K562 (cell line): Measurements from ENCODE around the gene TMEM176A. TPM values are rescaled to one million over a fixed set of nuclear protein-coding genes. Genes with fewer than 3 reads are reported as not detected.

Source experiments
- ATAC-seq: fragments of 200-7000 bp; cut with Tn5 transposase; 3 replicates; pipeline ENCODE4 v1.9.1; 2020; ENCODE audit warnings: moderate library complexity
- BruUV-seq: library from RNA; stranded (reverse); fragments of 400-500 nt; replicated peaks from 2 replicates; lab custom pipeline; 2021; lab: Mats Ljungman, UMichigan
- CTCF ChIA-PET: fragments of 300-600 bp; formaldehyde crosslinking; extraction: SDS; loops from one replicate; lab custom pipeline; 2021; ENCODE audit warnings: low intra/inter-chr PET ratio; lab: Yijun Ruan, JAX
- POLR2A ChIA-PET: fragments of 300-600, 350-650 bp; sonication (Branson Sonifier 250); formaldehyde crosslinking; extraction: SDS; loops from one replicate; lab custom pipeline; 2021; ENCODE audit warnings: antibody characterized with exemption, inconsistent platforms; lab: Yijun Ruan, JAX
- DNase-seq, 4 experiments: peaks; one replicate each; pipeline versions ENCODE4 v3.0.0 to v3.0.0-alpha.2; 2011 to 2018; ENCODE audit warnings: low spot score in 3 of 4, mixed read lengths in 3 of 4; ENCODE audit errors: extremely low read depth in 1 of 4
- FAIRE-seq: peaks from 2 replicates; lab custom pipeline; 2011; peaks lifted over from hg19 to GRCh38; lab: Jason Lieb, UNC
- H2AFZ ChIP-seq: 2 replicates; pipeline ENCODE4 v1.6.0; 2011; ENCODE audit warnings: low read depth, low read length, control low read depth, inconsistent platforms
- H3K27ac ChIP-seq: fragments of 200-600 bp; 3 replicates; pipeline ENCODE4 v1.8.0; 2011; ENCODE audit warnings: low read depth, mild to moderate bottlenecking, control low read depth, inconsistent platforms, low read length, moderate library complexity, mixed read lengths; ENCODE audit errors: extremely low read depth
- H3K27me3 ChIP-seq, 2 experiments: fragments of 300-600 bp in 1 of 2; 2 replicates in 1 of 2; 3 replicates in 1 of 2; pipeline versions ENCODE4 v1.6.0 to v1.8.0; 2011; ENCODE audit warnings: inconsistent platforms in 2 of 2, low read length in 2 of 2, mild to moderate bottlenecking in 1 of 2, mixed read lengths in 1 of 2, moderate library complexity in 1 of 2; ENCODE audit not compliant: control insufficient read depth in 2 of 2, insufficient read depth in 2 of 2
- H3K36me3 ChIP-seq: fragments of 300-600 bp; 3 replicates; pipeline ENCODE4 v1.8.0; 2011; ENCODE audit warnings: mild to moderate bottlenecking, low read length, inconsistent platforms; ENCODE audit not compliant: control insufficient read depth, insufficient read depth
- H3K4me1 ChIP-seq, 2 experiments: fragments of 200-600 bp in 1 of 2; replicated peaks in 1 of 2; 2 replicates in 1 of 2; 3 replicates in 1 of 2; pipeline versions ENCODE4 v1.5.1 to v1.8.0; 2011; ENCODE audit warnings: inconsistent platforms in 2 of 2, low read length in 2 of 2, mild to moderate bottlenecking in 1 of 2, mixed read lengths in 1 of 2, moderate library complexity in 1 of 2; ENCODE audit not compliant: control insufficient read depth in 2 of 2, insufficient read depth in 2 of 2
- H3K4me2 ChIP-seq: 2 replicates; pipeline ENCODE4 v1.6.1; 2011; ENCODE audit warnings: low read length, control low read depth, inconsistent platforms, mixed read lengths; ENCODE audit not compliant: insufficient read depth
- H3K4me3 ChIP-seq: fragments of 200-600 bp; sonication (generic), shearing (Covaris generic); 2 replicates; pipeline ENCODE4 v1.5.1; 2016; ENCODE audit warnings: control low read depth, inconsistent platforms
- H3K79me2 ChIP-seq: fragments of 200-600 bp; 3 replicates; pipeline ENCODE4 v1.8.0; 2011; ENCODE audit warnings: low read length, inconsistent platforms; ENCODE audit not compliant: control insufficient read depth, insufficient read depth
- H3K9ac ChIP-seq, 2 experiments: 2 replicates each; pipeline versions ENCODE4 v1.6.0 to v1.6.1; 2011; ENCODE audit warnings: low read depth in 2 of 2, low read length in 2 of 2, control low read depth in 1 of 2, inconsistent platforms in 1 of 2, mild to moderate bottlenecking in 1 of 2, mixed read lengths in 1 of 2; ENCODE audit not compliant: insufficient read depth in 1 of 2
- H3K9me1 ChIP-seq: one replicate; pipeline ENCODE4 v1.6.0; 2011; ENCODE audit warnings: inconsistent platforms, mild to moderate bottlenecking, low read length, moderate library complexity; ENCODE audit not compliant: control insufficient read depth, insufficient read depth
- H3K9me3 ChIP-seq: replicated peaks from 2 replicates; pipeline ENCODE4 v1.5.1; 2011; ENCODE audit warnings: low read depth, low read length, inconsistent platforms; ENCODE audit not compliant: control insufficient read depth, insufficient read depth
- H4K20me1 ChIP-seq: replicated peaks from 2 replicates; pipeline ENCODE4 v1.6.1; 2011; ENCODE audit warnings: low read length, inconsistent platforms, mixed read lengths; ENCODE audit not compliant: control insufficient read depth, insufficient read depth
- BRD4 ChIP-seq: fragments of 200-600 bp; sonication (generic); IDR thresholded peaks from 2 replicates; pipeline ENCODE4 v1.6.1; 2017; ENCODE audit warnings: inconsistent platforms
- GTF2F1 ChIP-seq: IDR thresholded peaks from 2 replicates; pipeline ENCODE4 v1.6.1; 2011; ENCODE audit warnings: low read depth, low read length, improper control_type of control experiment
- KDM1A ChIP-seq, 2 experiments: fragments of 450-650 bp; IDR thresholded peaks; 2 replicates each; pipeline ENCODE4 v1.6.1; 2016; ENCODE audit warnings: mild to moderate bottlenecking in 2 of 2
- MTA1 ChIP-seq: fragments of 450-650 bp; IDR thresholded peaks from 2 replicates; pipeline ENCODE4 v1.6.1; 2017; ENCODE audit warnings: borderline replicate concordance
- NR2C2 ChIP-seq, 2 experiments: fragments of 200-800 bp in 1 of 2; sonication (Bioruptor generic) in 1 of 2; sonication (generic) in 1 of 2; formaldehyde crosslinking in 1 of 2; IDR thresholded peaks; 2 replicates each; pipeline versions ENCODE4 v1.6.1 to v1.8.0; 2016 to 2022; ENCODE audit warnings: mild to moderate bottlenecking in 1 of 2, missing compliant biosample characterization in 1 of 2, missing genetic modification characterization in 1 of 2, missing genetic modification reagents in 1 of 2
- ZNF165 ChIP-seq: fragments of 250-450 bp; sonication (Bioruptor Pico); IDR thresholded peaks from 2 replicates; pipeline ENCODE4 v1.4.0; 2020; ENCODE audit warnings: borderline replicate concordance
- ZNF764 ChIP-seq: fragments of 250-450 bp; sonication (Bioruptor Pico); IDR thresholded peaks from 2 replicates; pipeline ENCODE4 v1.4.0; 2020; ENCODE audit warnings: low read depth, mild to moderate bottlenecking, moderate library complexity
- WGBS: fragments of 100-300 bp; shearing (Covaris generic); methylation state at CpG from one replicate; pipeline ENCODE4 v1.1.6; 2016; ENCODE audit warnings: low coverage, mixed read lengths; ENCODE audit not compliant: insufficient coverage; ENCODE audit errors: missing lambda C conversion rate; 5-methylcytosine and 5-hydroxymethylcytosine counted together
- in situ Hi-C: fragments of 300-500 bp; cut with MboI; formaldehyde crosslinking; loops from 4 replicates; pipeline ENCODE4 v1.15.0; 2018; ENCODE audit warnings: inconsistent platforms, mixed read lengths
- intact Hi-C: fragments of 100-400 bp; cut with micrococcal nuclease; formaldehyde crosslinking; loops from 2 replicates; pipeline ENCODE4 v1.14.2; 2022
- polyA plus RNA-seq, 8 experiments: library from polyadenylated mRNA; depleted of rRNA in 4 of 8; stranded (reverse) in 5 of 8; unstranded in 3 of 8; fragments of >200 nt; fragmentation: Nextera tagmentation in 2 of 8; fragmentation: Illumina TruSeq in 1 of 8; extraction: Ambion mirVana in 2 of 8; extraction: Trizol in 1 of 8; gene quantifications; 2 replicates each; pipeline versions ENCODE4 v1.2.1 to v1.2.3, GENCODE V29; 2011 to 2014; ENCODE audit warnings: inconsistent platforms in 1 of 8, missing spikeins in 1 of 8
- total RNA-seq, 7 experiments: library from RNA; depleted of rRNA in 6 of 7; stranded (reverse); fragments of >200 nt in 6 of 7; fragmentation: Illumina TruSeq in 2 of 7; extraction: Trizol in 2 of 7; gene quantifications; 2 replicates each; pipeline versions ENCODE4 v1.2.1 to v1.2.3, GENCODE V29; 2011 to 2021; ENCODE audit warnings: low replicate concordance in 1 of 7
- TF ChIP-seq, protein P1 (sequence below): fragments of 200-600 bp; sonication (generic); IDR thresholded peaks from one replicate; pipeline ENCODE4 v1.6.1; 2012; ENCODE audit warnings: mild to moderate bottlenecking, low read depth, low read length, inconsistent platforms
- TF ChIP-seq, protein P2 (sequence below): fragments of 250-450 bp; sonication (Bioruptor Pico); IDR thresholded peaks from 2 replicates; pipeline ENCODE4 v1.9.0; 2021; ENCODE audit warnings: mild to moderate bottlenecking, inconsistent platforms

TMEM176A gene
- total and polyA plus RNA-seq, 9 of the 15 experiments (the other 6 are each of a cell fraction or from before 2014, with no cell fraction given) = 0.31 TPM; not detected in 8

DNA sequence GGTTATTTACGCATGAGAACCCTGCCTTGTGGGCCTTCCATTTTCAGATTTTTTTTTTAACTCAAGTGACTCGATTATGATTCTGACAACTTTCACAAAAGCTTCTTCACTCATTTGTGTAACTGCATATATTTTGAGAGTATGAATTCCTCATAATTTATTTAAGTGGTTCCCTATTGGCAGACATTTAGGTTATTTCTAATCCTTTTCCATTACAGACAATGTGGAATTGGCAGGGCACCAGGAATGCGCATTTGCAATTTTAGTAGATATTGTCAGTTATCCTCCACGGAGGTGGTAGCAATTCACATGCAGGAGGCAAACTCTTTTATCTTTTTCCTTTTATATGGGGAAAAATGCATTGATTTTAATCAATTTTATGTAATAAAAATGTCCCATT lies 2.9 kb upstream of the TMEM176A start:
- FAIRE-seq (no peak), ATAC-seq (no peak)
- in situ Hi-C loops = no loop called here
- TF ChIP-seq ZNF165 (no peak), NR2C2 (CRISPR knock-in tag; IDR thresholded peaks at IDR 0.05) (no peak), NR2C2 (tag; IDR thresholded peaks at IDR 0.05) (no peak), GTF2F1 (no peak), MTA1 (no peak), BRD4 (no peak), ZNF764 (CRISPR knock-in tag) (no peak), KDM1A (IDR thresholded peaks at IDR 0.05) (no peak)
- TF ChIP-seq, protein P1, sequence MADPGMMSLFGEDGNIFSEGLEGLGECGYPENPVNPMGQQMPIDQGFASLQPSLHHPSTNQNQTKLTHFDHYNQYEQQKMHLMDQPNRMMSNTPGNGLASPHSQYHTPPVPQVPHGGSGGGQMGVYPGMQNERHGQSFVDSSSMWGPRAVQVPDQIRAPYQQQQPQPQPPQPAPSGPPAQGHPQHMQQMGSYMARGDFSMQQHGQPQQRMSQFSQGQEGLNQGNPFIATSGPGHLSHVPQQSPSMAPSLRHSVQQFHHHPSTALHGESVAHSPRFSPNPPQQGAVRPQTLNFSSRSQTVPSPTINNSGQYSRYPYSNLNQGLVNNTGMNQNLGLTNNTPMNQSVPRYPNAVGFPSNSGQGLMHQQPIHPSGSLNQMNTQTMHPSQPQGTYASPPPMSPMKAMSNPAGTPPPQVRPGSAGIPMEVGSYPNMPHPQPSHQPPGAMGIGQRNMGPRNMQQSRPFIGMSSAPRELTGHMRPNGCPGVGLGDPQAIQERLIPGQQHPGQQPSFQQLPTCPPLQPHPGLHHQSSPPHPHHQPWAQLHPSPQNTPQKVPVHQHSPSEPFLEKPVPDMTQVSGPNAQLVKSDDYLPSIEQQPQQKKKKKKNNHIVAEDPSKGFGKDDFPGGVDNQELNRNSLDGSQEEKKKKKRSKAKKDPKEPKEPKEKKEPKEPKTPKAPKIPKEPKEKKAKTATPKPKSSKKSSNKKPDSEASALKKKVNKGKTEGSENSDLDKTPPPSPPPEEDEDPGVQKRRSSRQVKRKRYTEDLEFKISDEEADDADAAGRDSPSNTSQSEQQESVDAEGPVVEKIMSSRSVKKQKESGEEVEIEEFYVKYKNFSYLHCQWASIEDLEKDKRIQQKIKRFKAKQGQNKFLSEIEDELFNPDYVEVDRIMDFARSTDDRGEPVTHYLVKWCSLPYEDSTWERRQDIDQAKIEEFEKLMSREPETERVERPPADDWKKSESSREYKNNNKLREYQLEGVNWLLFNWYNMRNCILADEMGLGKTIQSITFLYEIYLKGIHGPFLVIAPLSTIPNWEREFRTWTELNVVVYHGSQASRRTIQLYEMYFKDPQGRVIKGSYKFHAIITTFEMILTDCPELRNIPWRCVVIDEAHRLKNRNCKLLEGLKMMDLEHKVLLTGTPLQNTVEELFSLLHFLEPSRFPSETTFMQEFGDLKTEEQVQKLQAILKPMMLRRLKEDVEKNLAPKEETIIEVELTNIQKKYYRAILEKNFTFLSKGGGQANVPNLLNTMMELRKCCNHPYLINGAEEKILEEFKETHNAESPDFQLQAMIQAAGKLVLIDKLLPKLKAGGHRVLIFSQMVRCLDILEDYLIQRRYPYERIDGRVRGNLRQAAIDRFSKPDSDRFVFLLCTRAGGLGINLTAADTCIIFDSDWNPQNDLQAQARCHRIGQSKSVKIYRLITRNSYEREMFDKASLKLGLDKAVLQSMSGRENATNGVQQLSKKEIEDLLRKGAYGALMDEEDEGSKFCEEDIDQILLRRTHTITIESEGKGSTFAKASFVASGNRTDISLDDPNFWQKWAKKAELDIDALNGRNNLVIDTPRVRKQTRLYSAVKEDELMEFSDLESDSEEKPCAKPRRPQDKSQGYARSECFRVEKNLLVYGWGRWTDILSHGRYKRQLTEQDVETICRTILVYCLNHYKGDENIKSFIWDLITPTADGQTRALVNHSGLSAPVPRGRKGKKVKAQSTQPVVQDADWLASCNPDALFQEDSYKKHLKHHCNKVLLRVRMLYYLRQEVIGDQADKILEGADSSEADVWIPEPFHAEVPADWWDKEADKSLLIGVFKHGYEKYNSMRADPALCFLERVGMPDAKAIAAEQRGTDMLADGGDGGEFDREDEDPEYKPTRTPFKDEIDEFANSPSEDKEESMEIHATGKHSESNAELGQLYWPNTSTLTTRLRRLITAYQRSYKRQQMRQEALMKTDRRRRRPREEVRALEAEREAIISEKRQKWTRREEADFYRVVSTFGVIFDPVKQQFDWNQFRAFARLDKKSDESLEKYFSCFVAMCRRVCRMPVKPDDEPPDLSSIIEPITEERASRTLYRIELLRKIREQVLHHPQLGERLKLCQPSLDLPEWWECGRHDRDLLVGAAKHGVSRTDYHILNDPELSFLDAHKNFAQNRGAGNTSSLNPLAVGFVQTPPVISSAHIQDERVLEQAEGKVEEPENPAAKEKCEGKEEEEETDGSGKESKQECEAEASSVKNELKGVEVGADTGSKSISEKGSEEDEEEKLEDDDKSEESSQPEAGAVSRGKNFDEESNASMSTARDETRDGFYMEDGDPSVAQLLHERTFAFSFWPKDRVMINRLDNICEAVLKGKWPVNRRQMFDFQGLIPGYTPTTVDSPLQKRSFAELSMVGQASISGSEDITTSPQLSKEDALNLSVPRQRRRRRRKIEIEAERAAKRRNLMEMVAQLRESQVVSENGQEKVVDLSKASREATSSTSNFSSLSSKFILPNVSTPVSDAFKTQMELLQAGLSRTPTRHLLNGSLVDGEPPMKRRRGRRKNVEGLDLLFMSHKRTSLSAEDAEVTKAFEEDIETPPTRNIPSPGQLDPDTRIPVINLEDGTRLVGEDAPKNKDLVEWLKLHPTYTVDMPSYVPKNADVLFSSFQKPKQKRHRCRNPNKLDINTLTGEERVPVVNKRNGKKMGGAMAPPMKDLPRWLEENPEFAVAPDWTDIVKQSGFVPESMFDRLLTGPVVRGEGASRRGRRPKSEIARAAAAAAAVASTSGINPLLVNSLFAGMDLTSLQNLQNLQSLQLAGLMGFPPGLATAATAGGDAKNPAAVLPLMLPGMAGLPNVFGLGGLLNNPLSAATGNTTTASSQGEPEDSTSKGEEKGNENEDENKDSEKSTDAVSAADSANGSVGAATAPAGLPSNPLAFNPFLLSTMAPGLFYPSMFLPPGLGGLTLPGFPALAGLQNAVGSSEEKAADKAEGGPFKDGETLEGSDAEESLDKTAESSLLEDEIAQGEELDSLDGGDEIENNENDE = no peak
- TF ChIP-seq, protein P2, sequence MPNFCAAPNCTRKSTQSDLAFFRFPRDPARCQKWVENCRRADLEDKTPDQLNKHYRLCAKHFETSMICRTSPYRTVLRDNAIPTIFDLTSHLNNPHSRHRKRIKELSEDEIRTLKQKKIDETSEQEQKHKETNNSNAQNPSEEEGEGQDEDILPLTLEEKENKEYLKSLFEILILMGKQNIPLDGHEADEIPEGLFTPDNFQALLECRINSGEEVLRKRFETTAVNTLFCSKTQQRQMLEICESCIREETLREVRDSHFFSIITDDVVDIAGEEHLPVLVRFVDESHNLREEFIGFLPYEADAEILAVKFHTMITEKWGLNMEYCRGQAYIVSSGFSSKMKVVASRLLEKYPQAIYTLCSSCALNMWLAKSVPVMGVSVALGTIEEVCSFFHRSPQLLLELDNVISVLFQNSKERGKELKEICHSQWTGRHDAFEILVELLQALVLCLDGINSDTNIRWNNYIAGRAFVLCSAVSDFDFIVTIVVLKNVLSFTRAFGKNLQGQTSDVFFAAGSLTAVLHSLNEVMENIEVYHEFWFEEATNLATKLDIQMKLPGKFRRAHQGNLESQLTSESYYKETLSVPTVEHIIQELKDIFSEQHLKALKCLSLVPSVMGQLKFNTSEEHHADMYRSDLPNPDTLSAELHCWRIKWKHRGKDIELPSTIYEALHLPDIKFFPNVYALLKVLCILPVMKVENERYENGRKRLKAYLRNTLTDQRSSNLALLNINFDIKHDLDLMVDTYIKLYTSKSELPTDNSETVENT (CRISPR knock-in tag) = no peak

More for the DNA sequence above, 2.9 kb upstream of the TMEM176A start:
- Histone ChIP-seq H3K4me3 (no peak overlapping the region), H2AFZ (no peak overlapping the region), H3K27ac (no peak overlapping the region), H3K79me2 (no peaks in the 10 kb centered on the region), H4K20me1 (no peaks in the 10 kb centered on the region), H3K27me3 (peaks cover 62 to 81% of the 10 kb centered on the region in 2 experiments), H3K9me3 (no peaks in the 10 kb centered on the region), H3K4me1 (peaks cover 0 to 21% of the 10 kb centered on the region in 2 experiments; a peak in 2 of 5 replicates), H3K4me2 (no peak overlapping the region), H3K9ac (no peak overlapping the region), H3K9me1 (no peaks in the 10 kb centered on the region), H3K36me3 (no peaks in the 10 kb centered on the region)
- WGBS = 18% methylated on average over 4 of the region's 4 CpGs
- no TSS peak for BruUV-seq
- intact Hi-C loops = no loop called here
- ChIA-PET CTCF (no interaction called here), POLR2A (interaction anchor here (0.7 to 1.3 kb wide), 2 partner anchors 10 to 214 kb away, joined by 3 to 6 read pairs; no protein-coding TSS in a partner anchor)
- no peak for DNase-seq
